ENCODE measurements around the gene KCTD11.
"Not testable (repeated sequence)": the region's sequence is repeated elsewhere in the genome, so short reads cannot be mapped to it uniquely, and the experiment has no call there.

The KCTD11 gene

GRCh38 chr17:7322520-7323194 is 29.3 kb upstream of the KCTD11 start:
- DNase-seq = no peak

- DNase-seq = peak; percentile 22 to 23
Measured at GRCh38 chr17:7323731-7324437, 28.1 kb upstream of the KCTD11 start.

- no peak for DNase-seq
Measured at GRCh38 chr17:7324438-7324779, 27.6 kb upstream of the KCTD11 start.

- no peak for DNase-seq
Measured at GRCh38 chr17:7325031-7325528, 26.9 kb upstream of the KCTD11 start.

- DNase-seq = no peak
Measured at GRCh38 chr17:7326186-7326585, 25.8 kb upstream of the KCTD11 start.

GRCh38 chr17:7327056-7327455 is 24.9 kb upstream of the KCTD11 start:
- no peak for DNase-seq

- no peak for DNase-seq
Measured at GRCh38 chr17:7327501-7327900, 24.5 kb upstream of the KCTD11 start.

- no peak for DNase-seq
Measured at GRCh38 chr17:7328009-7328408, 24.0 kb upstream of the KCTD11 start.

- no peak for DNase-seq
Measured at GRCh38 chr17:7328840-7329373, 23.1 kb upstream of the KCTD11 start, which contains the start of gene NEURL4. TSS of gene NEURL4 (minus strand) at chr17:7329335. CDS start at chr17:7329312, 23 bp downstream.

GRCh38 chr17:7329374-7329996 is 22.5 kb upstream of the KCTD11 start:
- peak; percentile 100 for DNase-seq

GRCh38 chr17:7329997-7330637 is 21.8 kb upstream of the KCTD11 start:
- DNase-seq = peak; percentile 77 to 90

- DNase-seq = no peak
Measured at GRCh38 chr17:7330638-7331015, 21.3 kb upstream of the KCTD11 start.

- DNase-seq = no peak
Measured at GRCh38 chr17:7332111-7332510, 19.9 kb upstream of the KCTD11 start.

GRCh38 chr17:7332600-7333069 is 19.3 kb upstream of the KCTD11 start:
- DNase-seq = not testable (repeated sequence)

GRCh38 chr17:7334938-7335538 is 16.9 kb upstream of the KCTD11 start:
- no peak for DNase-seq

GRCh38 chr17:7335765-7336164 is 16.2 kb upstream of the KCTD11 start:
- DNase-seq = not testable (repeated sequence)

GRCh38 chr17:7336240-7337175 is 15.5 kb upstream of the KCTD11 start, which contains the start of gene ACAP1:
TSS of gene ACAP1 (plus strand) at chr17:7336529. CDS start at chr17:7336735, 206 bp downstream.
- DNase-seq = no peak

GRCh38 chr17:7337600-7337999 is 14.4 kb upstream of the KCTD11 start:
- not testable (repeated sequence) for DNase-seq

- DNase-seq = no peak
Measured at GRCh38 chr17:7340179-7340578, 11.8 kb upstream of the KCTD11 start.

- no peak for DNase-seq
Measured at GRCh38 chr17:7341842-7342241, 10.1 kb upstream of the KCTD11 start.

- DNase-seq = no peak
Measured at GRCh38 chr17:7343250-7343649, 8.7 kb upstream of the KCTD11 start.

Data from SHP77 (cell line).